MG63 (cell line): ENCODE measurements around the gene ARHGAP45. TPM values are rescaled to one million over a fixed set of nuclear protein-coding genes. Genes with fewer than 3 reads are reported as not detected.

Experiments used
- DNase-seq: peaks from one replicate; pipeline ENCODE4 v3.0.0-alpha.2; 2020
- H3K27me3 ChIP-seq: fragments of 250-450 bp; sonication (Bioruptor Pico); 2 replicates; pipeline ENCODE4 v1.5.1; 2020; ENCODE audit warnings: mild to moderate bottlenecking, moderate library complexity
- H3K36me3 ChIP-seq: fragments of 250-450 bp; sonication (Bioruptor Pico); 2 replicates; pipeline ENCODE4 v1.5.1; 2020; ENCODE audit warnings: mild to moderate bottlenecking, moderate library complexity
- H3K4me3 ChIP-seq: fragments of 250-450 bp; sonication (Bioruptor Pico); 2 replicates; pipeline ENCODE4 v1.5.1; 2020; ENCODE audit warnings: mild to moderate bottlenecking, moderate library complexity
- H3K9me3 ChIP-seq: fragments of 250-450 bp; sonication (Bioruptor Pico); 2 replicates; pipeline ENCODE4 v1.5.1; 2020; ENCODE audit warnings: mild to moderate bottlenecking, moderate library complexity
- total RNA-seq: library from RNA; depleted of rRNA; stranded (reverse); fragments of >200 nt; shearing (Covaris generic); gene quantifications from 2 replicates; pipeline ENCODE4 v1.2.3, GENCODE V29; 2014; ENCODE audit warnings: low replicate concordance

The ARHGAP45 gene
- total RNA-seq, 1 experiment from 2014 or later = not detected

DNA sequence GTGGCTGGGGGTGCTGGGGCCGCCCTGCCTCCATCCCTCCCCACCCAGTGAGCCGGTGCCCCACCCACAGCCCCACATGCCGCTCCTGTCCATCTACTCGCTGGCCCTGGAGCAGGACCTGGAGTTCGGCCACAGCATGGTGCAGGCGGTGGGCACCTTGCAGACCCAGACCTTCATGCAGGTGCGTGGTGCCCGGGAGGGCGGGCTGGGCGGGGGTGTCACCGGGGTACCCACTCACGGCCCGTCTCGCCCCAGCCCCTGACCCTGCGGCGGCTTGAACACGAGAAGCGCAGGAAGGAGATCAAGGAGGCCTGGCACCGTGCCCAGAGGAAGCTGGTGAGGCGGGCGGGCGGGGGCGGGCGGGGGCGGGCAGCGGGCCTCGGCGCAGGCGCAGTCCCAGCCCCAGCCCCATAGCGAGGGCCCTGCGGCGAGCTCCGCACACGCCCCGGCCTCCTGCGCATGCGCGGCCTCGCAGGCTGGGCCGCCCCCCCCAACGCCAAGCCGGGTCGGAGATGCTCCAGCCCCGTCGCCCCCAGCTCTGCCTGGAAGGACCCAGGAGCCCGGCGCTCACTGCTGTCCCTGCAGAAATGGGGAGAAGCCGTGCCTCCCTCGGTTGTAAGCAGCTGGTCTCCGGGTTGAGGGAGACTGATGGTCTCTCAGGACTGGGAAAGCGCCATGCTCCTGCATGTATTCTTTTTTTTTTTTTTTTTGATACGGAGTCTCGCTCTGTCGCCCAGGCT is 7.7 kb downstream of the ARHGAP45 start:
- Histone ChIP-seq H3K9me3 (no peaks in the 10 kb centered on the region), H3K27me3 (no peaks in the 10 kb centered on the region), H3K4me3 (no peak overlapping the region), H3K36me3 (no peaks in the 10 kb centered on the region)
- no peak for DNase-seq

DNA sequence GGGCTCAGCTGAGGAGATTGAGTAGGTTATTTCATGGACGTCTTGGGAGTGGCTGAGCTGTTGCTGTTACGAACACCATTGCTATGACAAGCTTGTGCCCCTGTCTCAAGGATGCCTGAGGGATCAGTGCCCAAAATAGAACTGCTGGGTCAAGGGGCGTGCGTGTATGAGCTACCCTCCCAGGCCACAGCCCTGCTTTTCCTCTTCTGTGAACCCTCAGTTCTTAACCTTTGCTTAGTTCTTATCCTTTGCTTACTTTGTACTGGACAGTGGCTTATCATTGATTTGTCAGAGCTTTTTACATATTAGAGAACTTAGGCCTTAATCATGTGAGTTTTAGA is 9.0 kb downstream of the ARHGAP45 start:
- DNase-seq = no peak
- Histone ChIP-seq H3K36me3 (no peaks in the 10 kb centered on the region), H3K9me3 (no peaks in the 10 kb centered on the region)

DNA sequence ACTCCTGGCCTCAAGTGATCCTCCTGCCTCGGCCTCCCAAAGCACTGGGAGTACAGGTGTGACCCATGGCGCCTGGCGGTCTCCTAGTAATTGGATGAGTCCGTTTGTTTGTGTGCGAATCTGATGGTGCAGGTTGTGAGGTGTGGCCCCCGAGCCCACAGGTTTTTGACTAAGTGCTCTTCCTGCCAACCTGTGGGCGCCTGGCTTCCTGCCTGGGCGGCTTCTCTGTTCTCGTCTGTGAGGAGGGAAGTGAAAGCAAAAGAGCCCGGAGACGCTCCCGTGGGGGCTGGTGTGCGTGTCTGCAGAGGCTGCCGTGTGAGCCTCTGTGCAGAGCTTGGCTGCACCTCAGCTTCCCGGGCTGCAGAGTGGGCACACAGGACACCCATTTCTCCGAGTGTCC is 10.0 kb downstream of the ARHGAP45 start:
- Histone ChIP-seq H3K27me3 (no peaks in the 10 kb centered on the region), H3K4me3 (no peak overlapping the region), H3K36me3 (no peaks in the 10 kb centered on the region), H3K9me3 (no peaks in the 10 kb centered on the region)
- DNase-seq = no peak

More for the DNA sequence above, 9.0 kb downstream of the ARHGAP45 start:
- Histone ChIP-seq H3K4me3 (no peak overlapping the region), H3K27me3 (no peaks in the 10 kb centered on the region)

DNA sequence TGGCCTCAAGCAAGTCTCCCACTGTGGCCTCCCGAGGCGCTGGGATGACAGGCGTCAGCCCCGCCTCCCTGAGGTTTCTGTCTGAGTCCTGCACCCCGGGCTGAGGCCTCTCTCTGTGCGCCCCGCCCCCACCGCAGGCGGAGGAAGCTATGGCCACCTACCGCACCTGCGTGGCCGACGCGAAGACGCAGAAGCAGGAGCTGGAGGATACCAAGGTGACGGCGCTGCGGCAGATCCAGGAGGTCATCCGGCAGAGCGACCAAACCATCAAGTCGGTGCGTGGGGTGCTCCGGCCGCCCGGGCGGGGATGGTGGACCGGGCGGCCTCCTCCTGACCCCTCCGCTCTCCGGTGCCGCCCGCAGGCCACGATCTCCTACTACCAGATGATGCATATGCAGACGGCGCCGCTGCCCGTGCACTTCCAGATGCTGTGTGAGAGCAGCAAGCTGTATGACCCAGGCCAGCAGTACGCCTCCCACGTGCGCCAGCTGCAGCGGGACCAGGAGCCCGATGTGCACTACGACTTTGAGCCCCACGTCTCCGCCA is 12.7 kb downstream of the ARHGAP45 start:
- Histone ChIP-seq H3K36me3 (no peaks in the 10 kb centered on the region), H3K27me3 (no peaks in the 10 kb centered on the region), H3K4me3 (no peak overlapping the region), H3K9me3 (no peaks in the 10 kb centered on the region)
- no peak for DNase-seq

DNA sequence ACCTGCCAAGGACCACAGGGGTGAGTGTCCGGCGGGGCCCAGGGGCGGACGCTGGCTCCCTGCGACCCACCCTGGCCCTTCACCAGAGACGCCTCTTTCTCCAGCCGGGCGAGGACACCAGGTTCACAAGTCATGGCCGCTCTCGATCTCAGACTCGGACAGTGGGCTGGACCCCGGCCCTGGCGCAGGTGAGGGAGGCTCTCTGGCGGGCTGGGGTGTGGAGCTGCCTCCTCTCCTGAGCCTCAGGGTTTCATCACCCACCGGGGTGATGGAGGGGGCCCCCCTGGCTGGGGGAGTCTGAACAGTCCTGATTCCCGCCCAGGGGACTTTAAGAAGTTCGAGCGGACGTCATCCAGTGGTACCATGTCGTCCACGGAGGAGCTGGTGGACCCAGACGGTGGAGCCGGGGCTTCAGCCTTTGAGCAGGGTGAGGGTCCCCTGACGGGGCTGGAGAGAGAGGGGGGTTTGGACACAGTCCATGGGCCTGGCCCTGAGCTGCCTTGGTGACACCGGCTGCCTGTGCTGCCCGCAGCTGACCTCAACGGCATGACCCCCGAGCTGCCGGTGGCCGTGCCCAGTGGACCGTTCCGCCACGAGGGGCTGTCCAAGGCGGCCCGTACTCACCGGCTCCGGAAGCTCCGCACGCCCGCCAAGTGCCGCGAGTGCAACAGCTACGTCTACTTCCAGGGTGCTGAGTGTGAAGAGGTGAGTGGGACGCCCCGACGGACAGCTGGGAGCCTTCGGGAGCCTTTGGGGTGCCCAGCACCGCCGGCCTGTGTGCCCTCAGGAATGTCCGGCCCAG is 13.6 kb downstream of the ARHGAP45 start:
- DNase-seq = no peak
- no peaks in the 10 kb centered on the region for H3K9me3 ChIP-seq
- H3K4me3 ChIP-seq = no peak overlapping the region
- no peaks in the 10 kb centered on the region for H3K36me3 ChIP-seq
- H3K27me3 ChIP-seq = no peaks in the 10 kb centered on the region

DNA sequence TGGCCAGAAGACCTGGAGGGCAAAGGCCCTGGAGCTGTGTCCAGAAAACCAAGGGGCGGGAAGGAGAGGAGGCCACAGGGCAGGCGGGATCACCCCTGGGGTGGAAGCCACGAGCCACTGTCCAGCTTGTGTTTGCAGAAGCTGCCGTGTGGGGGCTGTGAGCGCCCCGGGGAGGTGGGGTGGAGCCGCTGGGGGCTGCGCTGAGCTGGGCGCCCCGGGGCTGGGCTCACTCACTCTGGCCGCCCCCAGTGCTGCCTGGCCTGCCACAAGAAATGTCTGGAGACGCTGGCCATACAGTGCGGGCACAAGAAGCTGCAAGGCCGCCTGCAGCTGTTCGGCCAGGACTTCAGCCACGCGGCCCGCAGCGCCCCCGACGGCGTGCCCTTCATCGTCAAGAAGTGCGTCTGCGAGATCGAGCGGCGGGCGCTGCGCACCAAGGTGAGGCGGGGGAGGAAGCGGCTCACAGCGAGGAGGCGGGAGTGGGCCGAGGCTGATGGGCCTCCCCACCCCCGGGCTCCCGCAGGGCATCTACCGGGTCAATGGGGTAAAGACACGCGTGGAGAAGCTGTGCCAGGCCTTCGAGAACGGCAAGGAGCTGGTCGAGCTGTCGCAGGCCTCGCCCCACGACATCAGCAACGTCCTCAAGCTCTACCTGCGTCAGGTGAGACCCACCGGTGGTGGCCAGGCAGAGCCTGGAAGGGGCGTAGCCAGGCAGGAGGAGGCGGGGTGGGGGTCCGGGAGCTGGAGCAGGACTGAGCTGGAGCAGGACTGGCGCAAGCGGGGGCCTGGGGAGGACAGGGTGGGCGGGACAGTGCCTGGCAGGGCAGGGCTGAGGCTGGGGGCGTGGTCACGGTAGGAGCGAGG is 14.6 kb downstream of the ARHGAP45 start:
- Histone ChIP-seq H3K4me3 (no peak overlapping the region), H3K36me3 (no peaks in the 10 kb centered on the region), H3K9me3 (no peaks in the 10 kb centered on the region)

DNA sequence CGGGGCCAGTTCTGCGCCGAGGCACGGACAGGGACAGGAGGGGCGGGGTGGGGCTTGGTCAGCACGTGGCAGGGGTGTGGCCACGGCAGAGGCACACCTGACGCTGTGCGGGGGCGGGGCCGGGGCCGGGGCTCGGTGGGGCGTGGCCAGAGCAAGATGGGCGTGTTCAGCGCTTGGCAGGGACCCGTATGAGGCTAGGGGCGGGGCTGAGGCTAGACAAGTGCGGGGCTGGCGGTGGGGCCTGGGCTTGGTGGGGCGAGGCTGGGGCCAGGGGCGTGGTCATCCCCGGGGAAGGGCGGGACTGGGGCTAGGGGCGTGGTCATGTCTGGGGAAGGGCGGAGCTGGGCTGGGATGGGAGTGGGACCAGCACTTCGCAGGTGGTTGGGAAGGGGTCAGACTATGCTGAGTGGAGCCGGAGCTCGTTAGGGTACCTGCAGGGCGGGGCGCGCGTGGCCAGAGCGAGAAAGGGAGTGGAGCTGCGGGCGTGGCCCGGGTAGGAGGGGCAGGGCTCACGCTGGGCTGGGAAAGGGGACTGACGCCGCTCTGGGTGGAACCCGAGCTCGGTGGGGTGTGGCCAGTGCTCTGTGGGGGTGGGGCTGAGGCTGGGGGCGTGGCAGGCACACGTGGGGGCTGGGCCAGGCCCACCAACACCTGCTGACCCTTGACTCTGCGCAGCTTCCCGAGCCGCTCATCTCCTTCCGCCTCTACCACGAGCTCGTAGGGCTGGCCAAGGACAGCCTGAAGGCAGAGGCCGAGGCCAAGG is 15.4 kb downstream of the ARHGAP45 start:
- H3K4me3 ChIP-seq = no peak overlapping the region
- no peaks in the 10 kb centered on the region for H3K27me3 ChIP-seq
- no peaks in the 10 kb centered on the region for H3K9me3 ChIP-seq
- H3K36me3 ChIP-seq = no peaks in the 10 kb centered on the region
- peak; percentile 50 for DNase-seq

More for the DNA sequence above, 14.6 kb downstream of the ARHGAP45 start:
- no peak for DNase-seq
- no peaks in the 10 kb centered on the region for H3K27me3 ChIP-seq

DNA sequence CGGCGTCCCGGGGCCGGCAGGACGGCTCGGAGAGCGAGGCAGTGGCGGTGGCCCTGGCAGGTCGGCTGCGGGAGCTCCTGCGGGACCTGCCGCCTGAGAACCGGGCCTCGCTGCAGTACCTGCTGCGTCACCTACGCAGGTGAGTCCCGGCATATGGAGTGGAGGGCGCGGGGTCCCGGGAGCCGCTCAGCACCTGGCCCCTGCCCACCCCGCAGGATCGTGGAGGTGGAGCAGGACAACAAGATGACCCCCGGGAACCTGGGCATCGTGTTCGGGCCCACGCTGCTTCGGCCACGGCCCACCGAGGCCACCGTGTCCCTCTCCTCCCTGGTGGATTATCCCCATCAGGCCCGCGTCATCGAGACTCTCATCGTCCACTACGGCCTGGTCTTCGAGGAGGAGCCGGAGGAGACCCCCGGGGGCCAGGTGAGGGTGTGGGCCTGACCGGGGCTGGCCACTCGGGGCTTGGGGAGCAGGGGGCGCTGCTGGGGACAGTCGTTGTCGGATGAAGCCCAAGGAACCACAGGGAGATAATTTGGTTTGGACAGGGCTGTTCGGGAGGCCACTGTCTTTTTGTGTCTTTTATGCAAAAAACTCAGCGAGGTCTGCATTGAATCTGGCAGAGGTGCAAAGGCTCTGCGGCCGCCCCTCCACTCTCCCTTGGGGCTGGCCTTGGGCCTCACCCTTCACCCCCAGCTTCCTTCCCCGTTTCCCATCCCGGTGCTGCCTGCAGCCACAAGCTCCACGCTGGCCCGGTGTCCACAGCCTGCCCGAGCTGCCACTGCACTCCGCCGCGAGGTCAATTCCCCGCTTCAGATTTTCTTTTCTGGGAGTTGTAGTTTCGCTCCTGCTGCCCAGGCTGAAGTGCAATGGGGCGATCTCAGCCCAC is 16.2 kb downstream of the ARHGAP45 start:
- no peaks in the 10 kb centered on the region for H3K9me3 ChIP-seq
- no peaks in the 10 kb centered on the region for H3K36me3 ChIP-seq
- H3K4me3 ChIP-seq = no peak overlapping the region
- no peak for DNase-seq
- H3K27me3 ChIP-seq = no peaks in the 10 kb centered on the region

DNA sequence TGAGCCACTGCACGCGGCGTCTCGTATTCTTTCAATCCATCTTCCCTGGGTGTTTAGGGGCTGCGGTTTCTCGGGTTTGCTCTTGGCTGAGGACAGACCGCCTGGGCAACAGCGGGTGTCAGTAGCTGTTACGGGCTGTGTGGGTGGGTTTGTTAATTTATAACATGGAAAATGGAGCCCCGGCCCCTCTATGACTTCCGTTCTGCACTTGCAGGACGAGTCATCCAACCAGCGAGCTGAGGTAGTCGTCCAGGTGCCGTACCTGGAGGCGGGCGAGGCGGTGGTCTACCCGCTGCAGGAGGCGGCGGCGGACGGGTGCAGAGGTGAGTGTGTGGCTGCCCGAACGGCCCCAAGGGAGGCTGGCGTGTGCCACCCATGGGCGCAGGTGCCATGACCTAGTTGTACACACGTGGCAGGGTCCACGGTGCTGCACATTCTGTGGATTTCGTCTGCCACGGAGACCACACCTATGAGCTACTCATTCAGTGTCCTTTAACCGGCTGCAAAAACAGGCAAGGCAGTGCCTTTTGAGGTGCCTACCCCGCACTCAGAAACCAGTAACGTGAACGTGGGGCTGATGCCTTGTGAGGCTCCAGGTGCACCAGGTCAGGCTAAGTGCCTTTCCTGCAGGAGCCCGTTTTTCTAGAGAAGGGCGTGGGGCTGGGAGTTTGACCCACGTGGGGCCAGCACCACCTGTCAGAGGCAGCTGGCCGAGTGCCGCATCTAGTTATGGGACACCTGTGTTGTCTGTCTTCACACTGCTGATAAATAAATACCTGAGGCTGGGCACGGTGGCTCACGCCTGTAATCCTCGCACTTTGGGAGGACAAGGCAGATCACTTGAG is 17.3 kb downstream of the ARHGAP45 start:
- no peaks in the 10 kb centered on the region for H3K27me3 ChIP-seq
- H3K9me3 ChIP-seq = no peaks in the 10 kb centered on the region
- H3K36me3 ChIP-seq = no peaks in the 10 kb centered on the region
- no peak overlapping the region for H3K4me3 ChIP-seq
- DNase-seq = no peak

DNA sequence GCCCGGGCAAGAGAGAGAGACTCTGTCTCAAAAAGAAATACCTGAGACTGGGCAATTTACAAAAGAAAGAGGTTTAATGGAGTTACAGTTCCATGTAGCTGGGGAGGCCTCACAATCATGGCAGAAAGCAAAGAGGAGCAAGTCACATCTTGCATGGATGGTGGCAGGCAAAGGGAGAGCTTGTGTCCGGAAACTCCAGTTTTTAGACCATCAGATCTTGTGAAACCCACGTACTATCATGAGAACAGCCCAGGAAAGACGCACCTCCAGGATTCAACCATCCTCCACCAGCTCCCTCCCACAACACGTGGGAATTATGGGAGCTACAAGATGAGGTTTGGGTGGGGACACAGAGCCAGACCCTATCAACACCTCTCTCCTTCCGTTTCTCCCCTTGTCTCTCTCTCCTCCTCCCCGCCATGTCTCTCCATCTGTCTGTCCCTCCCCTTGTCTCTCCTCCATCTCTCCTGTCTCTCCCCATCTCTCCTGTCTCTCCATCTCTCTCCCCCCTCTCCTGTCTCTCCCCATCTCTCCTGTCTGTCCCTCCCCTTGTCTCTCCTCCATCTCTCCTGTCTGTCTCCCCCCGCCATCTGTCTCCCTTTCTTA is 18.2 kb downstream of the ARHGAP45 start:
- H3K9me3 ChIP-seq = no peaks in the 10 kb centered on the region
- H3K4me3 ChIP-seq = no peak overlapping the region
- H3K27me3 ChIP-seq = no peaks in the 10 kb centered on the region
- no peaks in the 10 kb centered on the region; the same call in 1 of the 2 replicates for H3K36me3 ChIP-seq
- DNase-seq = no peak

DNA sequence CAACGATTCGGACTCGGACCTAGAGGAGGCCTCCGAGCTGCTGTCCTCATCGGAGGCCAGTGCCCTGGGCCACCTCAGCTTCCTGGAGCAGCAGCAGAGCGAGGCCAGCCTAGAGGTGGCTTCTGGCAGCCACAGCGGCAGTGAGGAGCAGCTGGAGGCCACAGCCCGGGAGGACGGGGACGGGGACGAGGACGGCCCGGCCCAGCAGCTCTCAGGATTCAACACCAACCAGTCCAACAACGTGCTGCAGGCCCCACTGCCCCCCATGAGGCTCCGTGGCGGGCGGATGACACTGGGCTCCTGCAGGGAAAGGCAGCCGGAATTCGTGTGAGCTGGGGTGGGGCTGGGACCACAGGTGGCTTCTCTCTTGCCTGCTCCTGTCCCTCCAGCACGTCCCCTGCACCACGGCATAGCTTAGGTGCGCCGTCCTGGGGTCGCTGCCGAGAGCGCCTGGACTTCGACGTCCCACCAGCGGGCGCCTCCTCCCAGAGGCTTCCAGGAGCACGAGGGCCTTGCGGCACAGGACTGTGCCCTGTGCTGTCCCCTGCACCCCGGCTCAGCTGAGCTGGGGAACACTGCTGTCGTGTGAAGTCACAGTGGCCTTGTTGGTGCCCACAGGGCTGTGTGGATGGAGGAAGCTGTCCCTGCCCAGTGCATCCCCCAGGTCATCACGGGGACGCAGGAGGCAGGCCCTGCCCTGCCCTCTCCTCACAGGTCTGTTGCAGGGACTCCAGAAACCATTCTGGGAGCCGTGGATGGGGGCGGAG is 18.9 kb downstream of the ARHGAP45 start:
- Histone ChIP-seq H3K36me3 (no peaks in the 10 kb centered on the region; the same call in 1 of the 2 replicates), H3K27me3 (no peaks in the 10 kb centered on the region), H3K4me3 (no peak overlapping the region), H3K9me3 (no peaks in the 10 kb centered on the region)
- no peak for DNase-seq

DNA sequence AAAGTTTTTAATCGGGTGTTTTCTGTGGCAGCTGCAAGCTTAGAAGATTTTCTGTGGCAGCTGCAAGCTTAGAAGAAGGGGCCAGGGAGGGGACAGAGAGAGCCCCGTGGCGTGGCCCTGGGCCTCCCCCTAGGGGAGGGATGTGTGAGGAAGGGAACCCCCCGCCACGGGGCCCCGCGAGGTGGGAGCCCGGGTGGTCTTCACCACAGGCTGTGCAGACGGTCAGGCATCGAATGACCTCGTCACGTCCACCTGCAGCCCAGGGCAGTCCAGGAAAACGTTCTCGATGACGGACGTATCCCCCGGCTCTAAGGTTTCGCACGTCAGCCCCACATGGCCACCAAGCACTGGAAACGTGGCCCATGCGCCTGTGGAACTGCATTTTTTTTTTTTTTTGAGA is 19.6 kb downstream of the ARHGAP45 start:
- DNase-seq = no peak
- Histone ChIP-seq H3K27me3 (no peaks in the 10 kb centered on the region), H3K4me3 (no peak overlapping the region), H3K9me3 (no peaks in the 10 kb centered on the region), H3K36me3 (no peaks in the 10 kb centered on the region; the same call in 1 of the 2 replicates)

DNA sequence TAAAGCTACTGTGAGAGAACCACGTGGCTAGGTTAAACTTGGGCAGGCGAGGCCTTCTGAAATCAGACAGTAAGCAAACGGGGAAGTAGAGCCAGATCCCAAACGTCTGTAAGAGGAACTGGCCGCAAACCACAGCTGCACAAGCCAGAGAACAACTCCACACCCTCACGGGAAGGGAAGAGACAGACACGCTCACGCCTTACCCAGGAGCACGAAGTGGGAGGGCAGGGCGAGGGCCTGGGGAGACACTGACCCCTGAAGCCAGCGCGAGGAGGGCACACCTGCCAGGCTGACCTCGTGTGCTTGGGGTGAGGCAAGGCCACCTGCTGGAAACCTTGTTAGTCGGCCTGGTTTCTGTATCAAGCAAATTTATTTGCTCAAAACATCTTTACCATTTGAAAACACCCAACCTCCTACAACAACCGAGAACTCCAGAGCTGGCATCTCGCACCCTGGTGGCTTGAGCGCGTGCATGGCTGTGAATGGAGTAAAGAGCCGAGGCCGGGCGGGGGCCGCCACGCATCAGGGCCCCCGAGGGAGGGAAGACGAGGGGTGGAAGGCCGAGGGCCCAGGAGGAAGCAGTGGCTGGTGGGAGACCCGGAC is 20.9 kb downstream of the ARHGAP45 start:
- no peak overlapping the region for H3K4me3 ChIP-seq
- no peak for DNase-seq
- H3K9me3 ChIP-seq = no peaks in the 10 kb centered on the region
- no peaks in the 10 kb centered on the region for H3K27me3 ChIP-seq
- peaks cover 6% of the 10 kb centered on the region for H3K36me3 ChIP-seq
